HEK293T (cell line): ENCODE data around the gene CALML3.

Experiments
- ARNT ChIP-seq: fragments of 450-650 bp; IDR thresholded peaks from 2 replicates; pipeline ENCODE4 v1.6.1; 2017; ENCODE audit warnings: mild to moderate bottlenecking
- CTBP1 ChIP-seq: fragments of 450-650 bp; IDR thresholded peaks from 2 replicates; pipeline ENCODE4 v1.6.1; 2016; ENCODE audit warnings: borderline replicate concordance
- ELF4 ChIP-seq: fragments of 450-650 bp; IDR thresholded peaks from 2 replicates; pipeline ENCODE4 v1.6.1; 2017; ENCODE audit warnings: antibody characterized with exemption
- FOXM1 ChIP-seq: fragments of 450-650 bp; IDR thresholded peaks from 2 replicates; pipeline ENCODE4 v1.6.1; 2017; ENCODE audit warnings: mild to moderate bottlenecking, borderline replicate concordance
- SP1 ChIP-seq: fragments of 450-650 bp; IDR thresholded peaks from 2 replicates; pipeline ENCODE4 v1.6.1; 2017
- SUZ12 ChIP-seq: fragments of 450-650 bp; IDR thresholded peaks from 2 replicates; pipeline ENCODE4 v1.6.1; 2016; ENCODE audit warnings: mild to moderate bottlenecking
- TF ChIP-seq, protein P1 (sequence below): fragments of 450-650 bp; IDR thresholded peaks from 2 replicates; pipeline ENCODE4 v1.6.1; 2016

DNA sequence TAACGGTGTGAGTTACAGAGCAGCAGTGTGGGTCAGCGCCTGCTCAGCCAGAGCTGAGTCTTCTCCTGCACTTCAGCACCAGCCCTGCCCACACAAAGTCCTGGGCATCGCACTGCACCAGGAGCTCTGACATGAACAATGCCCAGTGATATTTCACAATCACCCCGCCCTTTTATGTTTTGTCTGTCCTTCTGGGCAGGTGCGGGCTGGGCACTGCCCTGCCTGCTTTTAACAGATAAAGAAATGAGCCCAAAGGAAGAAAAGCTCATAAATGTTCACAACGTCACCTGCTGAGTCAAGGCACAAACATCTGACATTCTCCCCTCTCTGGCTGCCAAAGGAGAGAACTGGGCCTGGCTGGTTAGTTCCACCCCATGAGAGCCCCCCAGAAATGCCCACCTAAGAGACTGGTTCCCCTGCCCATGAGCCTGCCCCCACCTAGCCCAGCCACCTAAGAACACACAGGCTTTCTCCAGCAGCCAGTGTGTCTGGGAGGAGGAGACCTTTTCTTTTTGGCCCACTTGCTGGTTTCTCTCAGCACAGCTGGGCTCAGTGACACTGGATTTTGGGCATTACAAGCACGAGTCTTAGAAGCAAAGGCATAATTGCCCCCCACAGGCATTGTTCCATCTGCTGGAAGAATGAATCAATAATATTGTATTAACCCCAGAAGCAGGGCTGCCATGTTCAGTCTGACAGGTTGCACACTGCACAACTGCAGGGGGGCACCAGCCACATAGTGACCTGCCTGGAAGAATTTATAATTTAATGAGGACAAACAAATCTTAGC is 22.3 kb downstream of the CALML3 start:
- TF ChIP-seq, protein P1, sequence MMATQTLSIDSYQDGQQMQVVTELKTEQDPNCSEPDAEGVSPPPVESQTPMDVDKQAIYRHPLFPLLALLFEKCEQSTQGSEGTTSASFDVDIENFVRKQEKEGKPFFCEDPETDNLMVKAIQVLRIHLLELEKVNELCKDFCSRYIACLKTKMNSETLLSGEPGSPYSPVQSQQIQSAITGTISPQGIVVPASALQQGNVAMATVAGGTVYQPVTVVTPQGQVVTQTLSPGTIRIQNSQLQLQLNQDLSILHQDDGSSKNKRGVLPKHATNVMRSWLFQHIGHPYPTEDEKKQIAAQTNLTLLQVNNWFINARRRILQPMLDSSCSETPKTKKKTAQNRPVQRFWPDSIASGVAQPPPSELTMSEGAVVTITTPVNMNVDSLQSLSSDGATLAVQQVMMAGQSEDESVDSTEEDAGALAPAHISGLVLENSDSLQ = no peak
- TF ChIP-seq FOXM1 (no peak), ARNT (no peak), SUZ12 (no peak), SP1 (no peak), ELF4 (no peak), CTBP1 (no peak)
